ENCODE measurements around the gene GOLGA6L22. TPM values are rescaled to one million over a fixed set of nuclear protein-coding genes. Genes with fewer than 3 reads are reported as not detected.

GOLGA6L22 gene, protein sequence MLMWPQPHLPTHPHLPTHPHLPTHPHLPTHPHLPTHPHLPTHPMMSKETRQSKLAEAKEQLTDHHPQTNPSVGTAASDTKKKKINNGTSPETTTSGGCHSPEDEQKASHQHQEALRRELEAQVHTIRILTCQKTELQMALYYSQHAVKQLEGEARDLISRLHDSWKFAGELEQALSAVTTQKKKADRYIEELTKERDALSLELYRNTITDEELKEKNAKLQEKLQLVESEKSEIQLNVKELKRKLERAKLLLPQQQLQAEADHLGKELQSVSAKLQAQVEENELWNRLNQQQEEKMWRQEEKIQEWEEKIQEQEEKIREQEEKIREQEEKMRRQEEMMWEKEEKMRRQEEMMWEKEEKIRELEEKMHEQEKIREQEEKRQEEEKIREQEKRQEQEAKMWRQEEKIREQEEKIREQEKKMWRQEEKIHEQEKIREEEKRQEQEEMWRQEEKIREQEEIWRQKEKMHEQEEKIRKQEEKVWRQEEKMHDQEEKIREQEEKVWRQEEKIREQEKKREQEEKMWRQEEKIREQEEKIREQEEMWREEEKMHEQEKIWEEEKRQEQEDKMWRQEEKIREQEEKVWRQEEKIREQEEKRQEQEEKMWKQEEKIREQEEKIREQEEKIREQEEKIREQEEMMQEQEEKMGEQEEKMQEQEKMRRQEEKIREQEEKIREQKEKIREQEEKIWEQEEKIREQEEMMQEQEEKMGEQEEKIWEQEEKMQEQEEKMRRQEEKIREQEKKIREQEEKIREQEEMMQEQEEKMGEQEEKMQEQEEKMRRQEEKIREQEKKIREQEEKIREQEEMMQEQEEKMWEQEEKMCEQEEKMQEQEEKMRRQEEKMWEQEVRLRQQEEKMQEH
- not detected in 2 replicates for total RNA-seq

DNA sequence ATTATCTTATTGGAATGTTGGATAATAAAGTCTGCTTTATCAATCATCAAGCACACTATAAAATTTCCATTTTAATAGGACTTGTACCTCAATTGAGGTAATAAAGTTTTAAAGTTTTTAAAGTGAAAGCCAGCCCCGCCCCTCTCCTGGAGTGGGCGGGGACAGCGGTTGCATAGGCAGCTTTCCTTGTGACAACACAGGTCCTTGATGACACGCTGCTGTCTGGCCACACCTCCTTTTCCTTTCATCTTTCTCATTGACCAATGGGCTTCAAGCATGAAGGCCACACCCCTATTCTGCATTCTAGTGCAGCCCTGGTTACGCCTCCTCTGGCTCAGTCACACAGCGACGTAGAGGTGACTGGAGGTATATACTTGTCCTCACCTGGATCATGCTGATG is at the start of gene GOLGA6L22:
Gene GOLGA6L22 (plus strand): TSS at position 301 of the 400 bp plus-strand sequence. CDS start 91 bp downstream, at position 392.

